A549 (cell line): ENCODE data around the gene LBR. TPM values are rescaled to one million over a fixed set of nuclear protein-coding genes. Genes with fewer than 3 reads are reported as not detected.
A peak's percentile ranks its signal among the peaks of the same experiment; 100 is the strongest.

Experiments
- ATAC-seq, 2 experiments: fragments of 200-7000 bp in 1 of 2; fragments of >200 bp in 1 of 2; cut with Nextera tagmentation in 1 of 2; cut with Tn5 transposase in 1 of 2; 3 replicates each; pipeline versions ENCODE4 v1.8.0 to v1.9.1; 2018 to 2020; ENCODE audit warnings: mild to moderate bottlenecking in 1 of 2, moderate library complexity in 1 of 2
- CTCF ChIA-PET: fragments of 300-600 bp; sonication (Branson Sonifier 250); formaldehyde crosslinking; extraction: SDS; loops from one replicate; lab custom pipeline; 2021; ENCODE audit warnings: antibody characterized with exemption, inconsistent platforms; lab: Yijun Ruan, JAX
- POLR2A ChIA-PET: fragments of 350-600 bp; formaldehyde crosslinking; extraction: SDS; loops from one replicate; lab custom pipeline; 2021; ENCODE audit warnings: antibody characterized with exemption, inconsistent platforms; lab: Yijun Ruan, JAX
- DNase-seq, 2 experiments: peaks; one replicate each; pipeline versions ENCODE4 v3.0.0 to v3.0.0-alpha.2; 2011 to 2016; ENCODE audit warnings: low read depth in 1 of 2, low spot score in 1 of 2
- FAIRE-seq: peaks from 2 replicates; lab custom pipeline; 2011; peaks lifted over from hg19 to GRCh38; lab: Jason Lieb, UNC
- H3K27ac ChIP-seq, 2 experiments: fragments of >200 bp; sonication (Bioruptor Twin); formaldehyde crosslinking; 3 replicates each; pipeline ENCODE4 v1.5.1; 2016 to 2017
- H3K4me1 ChIP-seq: fragments of >200 bp; sonication (Bioruptor Twin); formaldehyde crosslinking; 3 replicates; pipeline ENCODE4 v1.6.1; 2016
- H3K4me2 ChIP-seq: fragments of >200 bp; sonication (Bioruptor Twin); formaldehyde crosslinking; 3 replicates; pipeline ENCODE4 v1.6.1; 2016
- H3K4me3 ChIP-seq: fragments of >200 bp; sonication (Bioruptor Twin); formaldehyde crosslinking; 3 replicates; pipeline ENCODE4 v1.5.1; 2016
- H3K9me3 ChIP-seq: fragments of >200 bp; sonication (Bioruptor Twin); formaldehyde crosslinking; 3 replicates; pipeline ENCODE4 v1.6.1; 2016
- BHLHE40 ChIP-seq: IDR thresholded peaks from 2 replicates; pipeline ENCODE4 v1.6.1; 2012; ENCODE audit warnings: low read depth, low read length, inconsistent platforms
- EHMT2 ChIP-seq: fragments of 200-600 bp; sonication (generic); IDR thresholded peaks from 2 replicates; pipeline ENCODE4 v1.6.1; 2016; ENCODE audit warnings: antibody characterized with exemption, low read depth, mild to moderate bottlenecking, moderate library complexity
- ESRRA ChIP-seq: fragments of 150-350 bp; IDR thresholded peaks from 2 replicates; pipeline ENCODE4 v1.6.1; 2014; ENCODE audit warnings: mild to moderate bottlenecking, low read length, borderline replicate concordance
- FOSB ChIP-seq: fragments of 250-450 bp; sonication (Bioruptor Pico); IDR thresholded peaks from 2 replicates; pipeline ENCODE4 v1.5.0; 2020; ENCODE audit warnings: mild to moderate bottlenecking, moderate library complexity
- FOSL2 ChIP-seq, 2 experiments: fragments of 450-650 bp in 1 of 2; fragments of >200 bp in 1 of 2; sonication (Bioruptor Twin) in 1 of 2; formaldehyde crosslinking; IDR thresholded peaks; 2 replicates each; pipeline versions ENCODE4 v1.5.0 to v1.6.1; 2016 to 2020; ENCODE audit warnings: mild to moderate bottlenecking in 1 of 2, moderate library complexity in 1 of 2
- HDAC2 ChIP-seq: fragments of 200-600 bp; sonication (generic); IDR thresholded peaks from 2 replicates; pipeline ENCODE4 v1.6.1; 2016
- HEYL ChIP-seq: fragments of 250-450 bp; sonication (Bioruptor Pico); IDR thresholded peaks from 2 replicates; pipeline ENCODE4 v1.8.0; 2021; ENCODE audit warnings: mild to moderate bottlenecking, moderate library complexity
- HOXB5 ChIP-seq: fragments of 250-450 bp; sonication (Bioruptor Pico); IDR thresholded peaks from 2 replicates; pipeline ENCODE4 v1.5.0; 2020; ENCODE audit warnings: mild to moderate bottlenecking, moderate library complexity
- MAFK ChIP-seq: fragments of 450-650 bp; IDR thresholded peaks from 2 replicates; pipeline ENCODE4 v1.6.1; 2014; ENCODE audit not compliant: partially characterized antibody
- POLR2A ChIP-seq: IDR thresholded peaks from 2 replicates; pipeline ENCODE4 v1.6.1; 2012; ENCODE audit warnings: mild to moderate bottlenecking, low read length
- REST ChIP-seq: fragments of 200-600 bp; sonication (generic); IDR thresholded peaks from 2 replicates; pipeline ENCODE4 v1.6.1; 2016; ENCODE audit warnings: antibody characterized with exemption, mild to moderate bottlenecking, moderate library complexity
- SMC3 ChIP-seq: fragments of >200 bp; sonication (Bioruptor Twin); formaldehyde crosslinking; IDR thresholded peaks from 3 replicates; pipeline ENCODE4 v1.6.1; 2018; ENCODE audit warnings: inconsistent platforms
- TFCP2L1 ChIP-seq: fragments of 250-450 bp; sonication (Bioruptor Pico); IDR thresholded peaks from 2 replicates; pipeline ENCODE4 v1.5.0; 2021; ENCODE audit warnings: mild to moderate bottlenecking
- ZSCAN20 ChIP-seq: fragments of 250-450 bp; sonication (Bioruptor Pico); IDR thresholded peaks from 2 replicates; pipeline ENCODE4 v1.8.0; 2022; ENCODE audit warnings: mild to moderate bottlenecking, moderate library complexity
- WGBS: methylation state at CpG from one replicate; pipeline ENCODE4 v1.1.6; 2017; ENCODE audit errors: missing lambda C conversion rate; 5-methylcytosine and 5-hydroxymethylcytosine counted together
- polyA plus RNA-seq, 4 experiments: library from polyadenylated mRNA; depleted of rRNA in 3 of 4; stranded (reverse); fragments of >200 nt; fragmentation: RNase III in 1 of 4; extraction: RNeasy Plus Mini Kit Qiagen cat#74134 plus additional on column Dnase treatment in 1 of 4; gene quantifications; 2 replicates in 3 of 4; 3 replicates in 1 of 4; pipeline ENCODE4 v1.2.3, GENCODE V29; 2011 to 2017
- TF ChIP-seq, protein P1 (sequence below): fragments of >200 bp; sonication (Bioruptor Twin); formaldehyde crosslinking; IDR thresholded peaks from 2 replicates; pipeline ENCODE4 v1.6.1; 2016
- TF ChIP-seq, protein P2 (sequence below): fragments of 450-650 bp; IDR thresholded peaks from 2 replicates; pipeline ENCODE4 v1.6.1; 2014; ENCODE audit warnings: antibody characterized with exemption
- TF ChIP-seq, protein P3 (sequence below): fragments of 250-450 bp; sonication (Bioruptor Pico); IDR thresholded peaks from 2 replicates; pipeline ENCODE4 v1.5.0; 2021; ENCODE audit warnings: mild to moderate bottlenecking, moderate library complexity, borderline replicate concordance

Gene LBR
- polyA plus RNA-seq, 2 of the 4 experiments (the other 2 are of a cell fraction) = 40.8 to 68.7 TPM

DNA sequence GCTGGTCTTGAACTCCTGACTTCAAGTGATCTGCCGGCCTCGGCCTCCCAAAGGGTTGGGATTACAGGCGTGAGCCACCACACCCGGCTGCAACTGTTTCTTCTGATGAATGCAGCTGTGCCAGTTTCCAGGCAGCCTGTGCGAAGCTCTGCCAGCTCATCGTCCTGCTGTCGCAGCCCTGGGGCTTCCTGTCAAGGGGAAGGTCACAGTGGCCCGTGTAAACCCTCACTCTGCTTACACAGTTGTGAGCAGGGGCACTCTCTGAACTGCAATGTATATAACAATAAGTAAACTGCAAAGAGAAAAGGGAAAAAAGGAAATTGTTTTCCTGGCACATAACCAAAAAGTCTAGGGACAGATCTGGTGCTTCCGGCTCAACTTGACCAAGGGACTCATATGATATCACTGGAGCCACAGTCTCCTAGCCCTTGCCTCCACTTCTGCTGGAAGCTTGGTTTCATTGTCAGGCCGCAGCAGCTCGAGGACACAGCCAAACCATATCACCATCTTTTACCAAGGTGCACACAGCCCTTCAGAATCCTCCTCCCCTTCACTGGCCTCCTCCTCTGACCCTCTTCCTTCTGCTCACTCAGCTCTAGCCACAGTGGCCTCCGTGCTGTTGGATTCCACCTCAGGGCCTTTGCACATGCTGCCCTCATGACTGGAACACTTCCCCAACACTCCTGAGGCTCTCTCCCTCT is 22.8 kb upstream of the LBR start:
- H3K4me3 ChIP-seq = no peak overlapping the region
- ChIA-PET CTCF (interaction anchor here (0.7 to 2.8 kb wide), 4 partner anchors 10 to 132 kb away, joined by 4 to 11 read pairs (median 5); no protein-coding TSS in a partner anchor), POLR2A (no interaction called here)
- no peak overlapping the region for H3K4me2 ChIP-seq
- FAIRE-seq (no peak), DNase-seq (peak in 1 of 2 experiments; percentile 26), ATAC-seq (no peak)
- TF ChIP-seq EHMT2 = no peak
- TF ChIP-seq, protein P1, sequence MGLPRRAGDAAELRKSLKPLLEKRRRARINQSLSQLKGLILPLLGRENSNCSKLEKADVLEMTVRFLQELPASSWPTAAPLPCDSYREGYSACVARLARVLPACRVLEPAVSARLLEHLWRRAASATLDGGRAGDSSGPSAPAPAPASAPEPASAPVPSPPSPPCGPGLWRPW = no peak
- TF ChIP-seq FOSB (CRISPR knock-in tag) = no peak
- TF ChIP-seq SMC3 = no peak
- no peak for TF ChIP-seq REST
- no peak for TF ChIP-seq BHLHE40
- TF ChIP-seq, protein P2, sequence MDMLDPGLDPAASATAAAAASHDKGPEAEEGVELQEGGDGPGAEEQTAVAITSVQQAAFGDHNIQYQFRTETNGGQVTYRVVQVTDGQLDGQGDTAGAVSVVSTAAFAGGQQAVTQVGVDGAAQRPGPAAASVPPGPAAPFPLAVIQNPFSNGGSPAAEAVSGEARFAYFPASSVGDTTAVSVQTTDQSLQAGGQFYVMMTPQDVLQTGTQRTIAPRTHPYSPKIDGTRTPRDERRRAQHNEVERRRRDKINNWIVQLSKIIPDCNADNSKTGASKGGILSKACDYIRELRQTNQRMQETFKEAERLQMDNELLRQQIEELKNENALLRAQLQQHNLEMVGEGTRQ = no peak
- TF ChIP-seq TFCP2L1 = no peak
- peak overlapping the region in 1 of 2 experiments; percentile 84; a peak in 4 of 6 replicates for H3K27ac ChIP-seq
- 70% methylated on average over 10 of the region's 12 CpGs for WGBS
- peaks cover 40% of the 10 kb centered on the region for H3K4me1 ChIP-seq
- no peaks in the 10 kb centered on the region for H3K9me3 ChIP-seq

DNA sequence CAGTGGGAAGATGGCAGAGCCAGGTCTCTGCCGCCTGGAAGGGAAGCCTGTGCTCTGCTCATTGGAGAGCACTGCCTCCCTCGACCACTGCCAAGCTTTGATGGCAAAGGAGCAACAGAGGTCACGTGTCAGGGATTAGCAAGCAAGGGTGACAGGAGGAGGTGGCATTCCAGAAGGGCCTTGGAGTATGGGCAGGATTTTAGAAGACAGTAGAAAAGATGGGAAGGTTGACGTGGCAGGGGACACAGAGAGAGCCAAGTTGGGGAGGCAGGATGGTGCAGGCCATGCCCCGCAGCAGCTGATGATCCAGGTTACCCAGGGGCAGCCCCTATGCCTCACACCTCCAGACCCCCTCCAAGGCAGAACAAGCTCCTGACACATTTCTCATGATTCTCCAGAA is 21.9 kb upstream of the LBR start:
- H3K4me3 ChIP-seq = no peak overlapping the region
- H3K9me3 ChIP-seq = no peaks in the 10 kb centered on the region
- TF ChIP-seq HOXB5 (CRISPR knock-in tag) = no peak
- TF ChIP-seq, protein P3, sequence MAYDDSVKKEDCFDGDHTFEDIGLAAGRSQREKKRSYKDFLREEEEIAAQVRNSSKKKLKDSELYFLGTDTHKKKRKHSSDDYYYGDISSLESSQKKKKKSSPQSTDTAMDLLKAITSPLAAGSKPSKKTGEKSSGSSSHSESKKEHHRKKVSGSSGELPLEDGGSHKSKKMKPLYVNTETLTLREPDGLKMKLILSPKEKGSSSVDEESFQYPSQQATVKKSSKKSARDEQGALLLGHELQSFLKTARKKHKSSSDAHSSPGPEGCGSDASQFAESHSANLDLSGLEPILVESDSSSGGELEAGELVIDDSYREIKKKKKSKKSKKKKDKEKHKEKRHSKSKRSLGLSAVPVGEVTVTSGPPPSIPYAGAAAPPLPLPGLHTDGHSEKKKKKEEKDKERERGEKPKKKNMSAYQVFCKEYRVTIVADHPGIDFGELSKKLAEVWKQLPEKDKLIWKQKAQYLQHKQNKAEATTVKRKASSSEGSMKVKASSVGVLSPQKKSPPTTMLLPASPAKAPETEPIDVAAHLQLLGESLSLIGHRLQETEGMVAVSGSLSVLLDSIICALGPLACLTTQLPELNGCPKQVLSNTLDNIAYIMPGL = no peak
- no peak for TF ChIP-seq HEYL (CRISPR knock-in tag)
- TF ChIP-seq ZSCAN20 (CRISPR knock-in tag) = no peak
- TF ChIP-seq FOSL2 (IDR thresholded peaks at IDR 0.05) = no peak
- TF ChIP-seq FOSL2 (CRISPR knock-in tag; IDR thresholded peaks at IDR 0.05) = no peak
- TF ChIP-seq POLR2A = no peak
- TF ChIP-seq ESRRA = no peak
- no peak for TF ChIP-seq MAFK
- no peak for TF ChIP-seq HDAC2
- ChIA-PET POLR2A (interaction anchor here (1.0 kb wide), 1 partner anchor 21 kb away, joined by 3 read pairs; the partner anchor contains the start of gene LBR), CTCF (interaction anchor here (0.7 to 2.8 kb wide), 5 partner anchors 9 to 131 kb away, joined by 4 to 14 read pairs (median 6); no protein-coding TSS in a partner anchor)
- FAIRE-seq (no peak), ATAC-seq (no peak), DNase-seq (no peak)
- H3K27ac ChIP-seq = peak overlapping the region; percentile 65 to 84
- WGBS = 90% methylated on average over 5 of the region's 5 CpGs
- H3K4me2 ChIP-seq = peak overlapping the region; percentile 66
- H3K4me1 ChIP-seq = peaks cover 40% of the 10 kb centered on the region
